Keratinocyte (primary cell): ENCODE data around the gene LSM5.

Experiments used
- CTCF ChIP-seq, 3 experiments: IDR thresholded peaks in 1 of 3; conservative IDR thresholded peaks in 1 of 3; optimal IDR thresholded peaks in 1 of 3; 2 replicates in 2 of 3; 3 replicates in 1 of 3; pipeline versions ENCODE3 to v1.5.1; 2011; ENCODE audit warnings: low read length in 3 of 3, mild to moderate bottlenecking in 3 of 3, moderate library complexity in 2 of 3, control low read depth in 1 of 3, inconsistent platforms in 1 of 3; ENCODE audit not compliant: insufficient read depth in 2 of 3; ENCODE audit errors: extremely low read depth in 1 of 3
- EZH2 ChIP-seq: IDR thresholded peaks from one replicate; pipeline ENCODE4 v1.6.1; 2012; ENCODE audit warnings: inconsistent platforms, mild to moderate bottlenecking, low read length, moderate library complexity

DNA sequence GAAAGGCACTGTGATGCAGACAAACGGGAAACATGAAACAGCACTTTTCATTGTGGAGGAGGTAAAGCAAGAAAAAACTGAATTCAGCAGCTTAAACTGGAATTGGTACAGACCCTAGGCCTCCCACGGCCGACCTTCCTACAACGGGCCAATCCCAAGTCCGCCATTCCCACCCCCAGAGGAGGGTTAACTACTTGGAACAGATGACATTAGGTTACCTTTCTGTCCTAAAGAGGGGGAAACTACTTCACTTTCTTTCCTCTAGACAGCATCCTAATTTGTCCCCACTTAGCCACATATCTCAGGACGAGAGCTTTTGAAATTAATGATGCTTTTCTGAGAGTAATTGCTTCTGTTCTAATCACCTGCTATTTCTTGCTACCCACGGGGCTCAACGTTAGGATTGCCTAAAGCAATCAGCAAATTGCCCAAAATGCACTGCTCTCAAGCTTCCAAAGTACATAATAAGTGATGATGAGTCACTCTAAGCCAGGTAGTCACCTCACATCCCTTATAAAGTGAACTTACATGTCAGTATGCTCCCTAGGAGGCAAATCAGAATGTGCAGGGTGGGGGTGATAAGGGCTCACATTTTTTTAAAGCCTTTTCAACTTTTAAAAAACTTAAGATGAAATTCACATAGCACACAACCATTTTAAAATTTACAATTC lies 36.7 kb downstream of the LSM5 start:
- TF ChIP-seq CTCF (optimal IDR thresholded peaks at IDR 0.05 in 1 of 3, IDR thresholded peaks at IDR 0.05 in 1 of 3, conservative IDR thresholded peaks at IDR 0.05 in 1 of 3; ENCODE audit: extremely low read depth in 1 of 3, insufficient read depth in 2 of 3, low read length in 3 of 3) (no peak), EZH2 (no peak)
